Suprapubic skin (tissue), 4 donors: Measurements from ENCODE around the gene SCNN1G. TPM values are rescaled to one million over a fixed set of nuclear protein-coding genes. Genes with fewer than 3 reads are reported as not detected.

Experiments
- DNase-seq, 2 donors: peaks; one replicate each; pipeline ENCODE4 v3.0.0-alpha.2; 2019; ENCODE audit warnings: low spot score in 2 of 2
- H3K27ac ChIP-seq: fragments of 200-600 bp; sonication (generic); one replicate; pipeline ENCODE4 v1.5.1; 2019
- H3K27me3 ChIP-seq: fragments of 200-600 bp; sonication (generic); one replicate; pipeline ENCODE4 v1.5.1; 2019
- H3K36me3 ChIP-seq: fragments of 200-600 bp; sonication (generic); one replicate; pipeline ENCODE4 v1.5.1; 2019
- H3K4me1 ChIP-seq: fragments of 200-600 bp; sonication (generic); one replicate; pipeline ENCODE4 v1.5.1; 2019
- H3K4me3 ChIP-seq: fragments of 200-600 bp; sonication (generic); one replicate; pipeline ENCODE4 v1.5.1; 2019; ENCODE audit warnings: mild to moderate bottlenecking
- H3K9me3 ChIP-seq: fragments of 200-600 bp; sonication (generic); one replicate; pipeline ENCODE4 v1.5.1; 2019
- CTCF ChIP-seq, 2 donors: fragments of 200-600 bp in 1 of 2; fragments of 450-650 bp in 1 of 2; sonication (generic) in 1 of 2; IDR thresholded peaks; one replicate each; pipeline ENCODE4 v1.5.1; 2016 to 2019; ENCODE audit warnings: antibody characterized with exemption in 2 of 2, mild to moderate bottlenecking in 1 of 2, moderate library complexity in 1 of 2
- EP300 ChIP-seq: sonication (generic); formaldehyde crosslinking; IDR thresholded peaks from one replicate; pipeline ENCODE4 v1.6.1; 2017; ENCODE audit warnings: antibody characterized with exemption
- POLR2A ChIP-seq, 2 donors: fragments of 450-650 bp; IDR thresholded peaks; one replicate each; pipeline ENCODE4 v1.6.1; 2017; ENCODE audit warnings: antibody characterized with exemption in 2 of 2, mild to moderate bottlenecking in 2 of 2, moderate library complexity in 2 of 2
- POLR2AphosphoS5 ChIP-seq, 3 donors: sonication (generic); formaldehyde crosslinking; IDR thresholded peaks; one replicate each; pipeline ENCODE4 v1.6.1; 2017; ENCODE audit warnings: antibody characterized with exemption in 3 of 3
- WGBS: methylation state at CpG from one replicate; pipeline ENCODE4 v1.1.5; 2018; 5-methylcytosine and 5-hydroxymethylcytosine counted together
- total RNA-seq, 4 donors: library from RNA; depleted of rRNA; stranded (reverse); fragments of >200 nt; gene quantifications; one replicate each; pipeline ENCODE4 v1.1.0, GENCODE V29; 2016

SCNN1G gene
- total RNA-seq, 4 donors from 2014 or later, result 8.5 to 25.6 (median 16.6) TPM

GRCh38 chr16:23160082-23160481 is 22.5 kb upstream of the SCNN1G start:
- Histone ChIP-seq H3K4me1 (no peaks in the 10 kb centered on the region), H3K9me3 (no peaks in the 10 kb centered on the region), H3K27me3 (peaks cover 3% of the 10 kb centered on the region), H3K36me3 (no peaks in the 10 kb centered on the region), H3K27ac (no peak overlapping the region), H3K4me3 (no peak overlapping the region)
- 74% methylated on average over 4 of the region's 4 CpGs for WGBS
- TF ChIP-seq POLR2AphosphoS5 (IDR thresholded peaks at IDR 0.05) (no peak), EP300 (no peak), CTCF (IDR thresholded peaks at IDR 0.05) (no peak), POLR2A (IDR thresholded peaks at IDR 0.05) (no peak)
- DNase-seq, result no peak

GRCh38 chr16:23160574-23160973 is 22.0 kb upstream of the SCNN1G start:
- WGBS, result 64% methylated on average over 3 of the region's 3 CpGs
- H3K9me3 ChIP-seq, result no peaks in the 10 kb centered on the region
- H3K4me1 ChIP-seq, result no peaks in the 10 kb centered on the region
- H3K4me3 ChIP-seq, result no peak overlapping the region
- TF ChIP-seq CTCF (IDR thresholded peaks at IDR 0.05), result no peak
- no peak for TF ChIP-seq POLR2AphosphoS5 (IDR thresholded peaks at IDR 0.05)
- no peak for TF ChIP-seq POLR2A (IDR thresholded peaks at IDR 0.05)
- no peak for TF ChIP-seq EP300
- no peaks in the 10 kb centered on the region for H3K36me3 ChIP-seq
- no peak overlapping the region for H3K27ac ChIP-seq
- H3K27me3 ChIP-seq, result no peaks in the 10 kb centered on the region
- DNase-seq, result no peak

DNA sequence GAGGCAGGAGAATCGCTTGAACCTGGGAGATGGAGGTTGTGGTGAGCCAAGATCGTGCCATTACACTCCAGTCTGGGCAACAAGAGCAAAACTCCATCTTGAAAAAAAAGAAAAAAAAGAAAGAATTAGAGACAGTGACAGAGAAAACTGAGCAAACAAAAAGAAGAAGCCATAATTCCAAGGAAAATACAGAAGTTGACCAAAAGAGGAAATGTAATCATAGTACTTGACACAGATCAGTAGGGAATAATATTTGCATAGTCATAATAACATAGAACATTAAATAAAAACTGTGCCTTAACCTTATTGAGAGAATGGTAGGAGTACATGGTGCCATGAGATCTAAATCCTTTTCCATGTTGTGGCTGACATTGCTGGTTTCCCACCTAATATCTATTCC is 18.6 kb upstream of the SCNN1G start:
- TF ChIP-seq POLR2AphosphoS5 (IDR thresholded peaks at IDR 0.05) (no peak), CTCF (IDR thresholded peaks at IDR 0.05) (no peak), EP300 (no peak), POLR2A (IDR thresholded peaks at IDR 0.05) (no peak)
- Histone ChIP-seq H3K9me3 (no peaks in the 10 kb centered on the region), H3K27ac (no peak overlapping the region), H3K4me3 (no peak overlapping the region), H3K36me3 (no peaks in the 10 kb centered on the region), H3K4me1 (no peaks in the 10 kb centered on the region), H3K27me3 (peaks cover 3% of the 10 kb centered on the region)
- WGBS, result 91% methylated on average over 2 of the region's 2 CpGs
- no peak for DNase-seq

DNA sequence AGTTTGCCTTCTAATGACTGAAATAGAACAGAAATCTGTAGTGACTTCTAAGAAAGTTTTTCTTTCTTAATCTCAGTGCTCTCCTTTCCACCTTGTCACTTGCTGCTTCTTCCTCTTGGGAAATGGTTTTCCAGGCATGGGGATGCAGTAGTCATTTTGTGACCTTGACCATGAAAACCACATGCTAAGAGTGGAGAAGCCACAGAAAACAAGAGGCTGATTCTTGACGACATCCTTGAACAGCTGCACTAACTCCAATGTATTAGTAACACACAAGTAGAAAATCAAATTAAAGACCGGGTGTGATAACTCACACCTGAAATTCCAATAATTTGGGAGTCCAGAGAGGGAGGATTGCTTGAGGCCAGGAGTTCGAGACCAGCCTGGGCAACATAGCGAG is 17.8 kb upstream of the SCNN1G start:
- Histone ChIP-seq H3K36me3 (no peaks in the 10 kb centered on the region), H3K27me3 (peaks cover 3% of the 10 kb centered on the region), H3K27ac (no peak overlapping the region), H3K4me1 (no peaks in the 10 kb centered on the region), H3K4me3 (no peak overlapping the region), H3K9me3 (no peaks in the 10 kb centered on the region)
- DNase-seq, result no peak
- TF ChIP-seq EP300 (no peak), CTCF (IDR thresholded peaks at IDR 0.05) (no peak), POLR2AphosphoS5 (IDR thresholded peaks at IDR 0.05) (no peak), POLR2A (IDR thresholded peaks at IDR 0.05) (no peak)
- WGBS, result 92% methylated on average over 4 of the region's 4 CpGs

GRCh38 chr16:23172583-23172982 is 10.0 kb upstream of the SCNN1G start:
- H3K27me3 ChIP-seq, result peaks cover 19% of the 10 kb centered on the region
- H3K4me1 ChIP-seq, result no peaks in the 10 kb centered on the region
- WGBS, result 47% methylated on average over 7 of the region's 7 CpGs
- H3K36me3 ChIP-seq, result no peaks in the 10 kb centered on the region
- TF ChIP-seq POLR2AphosphoS5 (IDR thresholded peaks at IDR 0.05) (no peak), CTCF (IDR thresholded peaks at IDR 0.05) (no peak), POLR2A (IDR thresholded peaks at IDR 0.05) (no peak), EP300 (no peak)
- H3K4me3 ChIP-seq, result no peak overlapping the region
- no peaks in the 10 kb centered on the region for H3K9me3 ChIP-seq
- DNase-seq, result no peak
- no peak overlapping the region for H3K27ac ChIP-seq
